IPS-20b (cell line): ENCODE data around the gene CNOT11.
"Not testable (repeated sequence)": the region's sequence is repeated elsewhere in the genome, so short reads cannot be mapped to it uniquely, and the experiment has no call there.

ENCODE experiments used
- H3K27ac ChIP-seq: one replicate; pipeline ENCODE4 v1.5.1; 2013; ENCODE audit warnings: low read length
- H3K27me3 ChIP-seq: 2 replicates; pipeline ENCODE4 v1.6.1; 2013; ENCODE audit warnings: mild to moderate bottlenecking, low read length, inconsistent platforms; ENCODE audit not compliant: insufficient read depth
- H3K36me3 ChIP-seq: 2 replicates; pipeline ENCODE4 v1.6.1; 2013; ENCODE audit warnings: low read depth, mild to moderate bottlenecking, inconsistent platforms, low read length, moderate library complexity; ENCODE audit not compliant: insufficient read depth
- H3K4me1 ChIP-seq: 2 replicates; pipeline ENCODE4 v1.6.1; 2013; ENCODE audit warnings: mild to moderate bottlenecking, control low read depth, inconsistent platforms, low read length, moderate library complexity; ENCODE audit not compliant: insufficient read depth
- H3K4me3 ChIP-seq: 2 replicates; pipeline ENCODE4 v1.5.1; 2013; ENCODE audit warnings: mild to moderate bottlenecking, low read length, inconsistent platforms
- H3K9ac ChIP-seq: 2 replicates; pipeline ENCODE4 v1.6.1; 2013; ENCODE audit warnings: low read depth, mild to moderate bottlenecking, inconsistent platforms, low read length, moderate library complexity
- H3K9me3 ChIP-seq: 2 replicates; pipeline ENCODE4 v1.6.1; 2013; ENCODE audit warnings: mild to moderate bottlenecking, low read depth, low read length, inconsistent platforms; ENCODE audit not compliant: insufficient read depth

CNOT11 gene

GRCh38 chr2:101305035-101305434 is 52.3 kb downstream of the CNOT11 start:
- Histone ChIP-seq H3K36me3 (peaks cover 4% of the 10 kb centered on the region; the same call in 1 of the 2 replicates), H3K4me1 (peaks cover 15% of the 10 kb centered on the region), H3K4me3 (no peak overlapping the region), H3K27ac (no peak overlapping the region), H3K9me3 (no peaks in the 10 kb centered on the region), H3K27me3 (peaks cover 12% of the 10 kb centered on the region), H3K9ac (no peak overlapping the region)

GRCh38 chr2:101305492-101306078 is 52.9 kb downstream of the CNOT11 start:
- peaks cover 3% of the 10 kb centered on the region; the same call in 1 of the 2 replicates for H3K36me3 ChIP-seq
- H3K4me1 ChIP-seq = peaks cover 15% of the 10 kb centered on the region
- peak overlapping the region; percentile 85; the same call in 1 of the 2 replicates for H3K4me3 ChIP-seq

GRCh38 chr2:101306410-101306809 is 53.7 kb downstream of the CNOT11 start:
- H3K27me3 ChIP-seq = peaks cover 12% of the 10 kb centered on the region
- H3K4me1 ChIP-seq = peaks cover 15% of the 10 kb centered on the region
- peak overlapping the region; percentile 1; the same call in 1 of the 2 replicates for H3K9ac ChIP-seq
- no peaks in the 10 kb centered on the region for H3K9me3 ChIP-seq
- H3K27ac ChIP-seq = no peak overlapping the region
- H3K4me3 ChIP-seq = peak overlapping the region; percentile 85
- peaks cover 3% of the 10 kb centered on the region; the same call in 1 of the 2 replicates for H3K36me3 ChIP-seq

More at GRCh38 chr2:101305492-101306078, 52.9 kb downstream of the CNOT11 start:
- H3K27me3 ChIP-seq = peaks cover 12% of the 10 kb centered on the region
- no peaks in the 10 kb centered on the region for H3K9me3 ChIP-seq
- H3K27ac ChIP-seq = no peak overlapping the region
- no peak overlapping the region; the same call in 1 of the 2 replicates for H3K9ac ChIP-seq

GRCh38 chr2:101307503-101307902 is 54.8 kb downstream of the CNOT11 start:
- Histone ChIP-seq H3K27ac (no peak overlapping the region), H3K4me1 (peaks cover 15% of the 10 kb centered on the region), H3K9me3 (no peaks in the 10 kb centered on the region; the same call in 1 of the 2 replicates), H3K27me3 (peaks cover 12% of the 10 kb centered on the region), H3K9ac (peak overlapping the region; percentile 81; the same call in 1 of the 2 replicates), H3K4me3 (peak overlapping the region; percentile 85), H3K36me3 (no peaks in the 10 kb centered on the region)

- H3K4me1 ChIP-seq = peaks cover 15% of the 10 kb centered on the region
- no peak overlapping the region for H3K27ac ChIP-seq
These were observed 55.3 kb downstream of the CNOT11 start for GRCh38 chr2:101307950-101308431.

GRCh38 chr2:101308432-101309210 is 55.9 kb downstream of the CNOT11 start, which contains the start of gene RNF149:
TSS of gene RNF149 (minus strand) at chr2:101308701. CDS start at chr2:101308588, 113 bp downstream.
- Histone ChIP-seq H3K4me1 (peaks cover 15% of the 10 kb centered on the region), H3K27ac (no peak within 1 kb of the TSS), H3K9ac (peak within 1 kb of the TSS; percentile 81), H3K36me3 (no peaks in the 10 kb centered on the region), H3K4me3 (peak within 1 kb of the TSS; percentile 85), H3K9me3 (no peaks in the 10 kb centered on the region; the same call in 1 of the 2 replicates), H3K27me3 (peaks cover 12% of the 10 kb centered on the region)

More at GRCh38 chr2:101307950-101308431, 55.3 kb downstream of the CNOT11 start:
- no peaks in the 10 kb centered on the region; the same call in 1 of the 2 replicates for H3K9me3 ChIP-seq
- peaks cover 12% of the 10 kb centered on the region for H3K27me3 ChIP-seq
- peak overlapping the region; percentile 81 for H3K9ac ChIP-seq
- peak overlapping the region; percentile 85 for H3K4me3 ChIP-seq
- H3K36me3 ChIP-seq = no peaks in the 10 kb centered on the region

GRCh38 chr2:101310090-101310833 is 57.6 kb downstream of the CNOT11 start:
- Histone ChIP-seq H3K9me3 (no peaks in the 10 kb centered on the region; the same call in 1 of the 2 replicates), H3K4me1 (peaks cover 15% of the 10 kb centered on the region), H3K9ac (no peak overlapping the region)

GRCh38 chr2:101310834-101311695 is 58.4 kb downstream of the CNOT11 start:
- peaks cover 12% of the 10 kb centered on the region for H3K27me3 ChIP-seq
- H3K9me3 ChIP-seq = no peaks in the 10 kb centered on the region; the same call in 1 of the 2 replicates
- peaks cover 9% of the 10 kb centered on the region for H3K4me1 ChIP-seq
- H3K36me3 ChIP-seq = no peaks in the 10 kb centered on the region
- H3K9ac ChIP-seq = no peak overlapping the region
- H3K27ac ChIP-seq = no peak overlapping the region
- no peak overlapping the region for H3K4me3 ChIP-seq

More at GRCh38 chr2:101310090-101310833, 57.6 kb downstream of the CNOT11 start:
- H3K27ac ChIP-seq = no peak overlapping the region
- peaks cover 12% of the 10 kb centered on the region for H3K27me3 ChIP-seq
- H3K4me3 ChIP-seq = no peak overlapping the region
- H3K36me3 ChIP-seq = no peaks in the 10 kb centered on the region

- Histone ChIP-seq H3K27ac (no peak overlapping the region), H3K9me3 (no peaks in the 10 kb centered on the region; the same call in 1 of the 2 replicates), H3K36me3 (no peaks in the 10 kb centered on the region), H3K27me3 (peaks cover 12% of the 10 kb centered on the region), H3K9ac (no peak overlapping the region), H3K4me3 (no peak overlapping the region), H3K4me1 (peaks cover 3% of the 10 kb centered on the region; the same call in 1 of the 2 replicates)
These were observed 59.0 kb downstream of the CNOT11 start for GRCh38 chr2:101311696-101312017.

- H3K4me3 ChIP-seq, H3K9me3 ChIP-seq, H3K27me3 ChIP-seq, H3K4me1 ChIP-seq, H3K9ac ChIP-seq, H3K36me3 ChIP-seq, H3K27ac ChIP-seq: not testable (repeated sequence)
These were observed 63.9 kb downstream of the CNOT11 start for GRCh38 chr2:101316568-101316967.
